Dermis blood vessel endothelial cell (primary cell): ENCODE data around the gene GUCY1A1. TPM values are rescaled to one million over a fixed set of nuclear protein-coding genes. Genes with fewer than 3 reads are reported as not detected.

ENCODE experiments used
- DNase-seq: peaks from one replicate; pipeline ENCODE4 v3.0.0; 2010
- total RNA-seq: library from RNA; depleted of rRNA; stranded (reverse); fragments of >200 nt; gene quantifications from 2 replicates; pipeline ENCODE4 v1.2.3, GENCODE V29; 2014

GUCY1A1 gene
- total RNA-seq, 1 donor from 2014 or later, result 41.7 TPM

GRCh38 chr4:155659176-155659575 is 7.5 kb upstream of the GUCY1A1 start:
- no peak for DNase-seq

GRCh38 chr4:155660436-155660835 is 6.2 kb upstream of the GUCY1A1 start:
- DNase-seq, result no peak

GRCh38 chr4:155665054-155665453 is 1.6 kb upstream of the GUCY1A1 start:
- DNase-seq, result no peak

DNA sequence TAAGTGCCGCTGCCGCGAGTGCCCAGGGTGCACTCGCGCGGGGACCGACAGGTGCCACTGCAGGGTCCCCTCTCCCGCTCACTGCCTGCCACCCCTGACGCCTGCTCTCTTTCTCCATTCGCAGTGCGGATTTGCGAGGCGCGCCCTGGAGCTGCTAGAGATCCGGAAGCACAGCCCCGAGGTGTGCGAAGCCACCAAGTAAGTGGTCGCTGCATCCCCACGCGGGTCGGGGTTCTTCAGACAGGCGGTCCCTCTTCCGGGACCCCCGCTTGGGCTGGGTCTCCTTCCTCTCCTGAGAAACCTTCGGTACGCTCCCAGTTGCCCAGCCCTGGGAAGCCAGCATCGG is 547 bp downstream of the GUCY1A1 start:
- peak; percentile 2 for DNase-seq

DNA sequence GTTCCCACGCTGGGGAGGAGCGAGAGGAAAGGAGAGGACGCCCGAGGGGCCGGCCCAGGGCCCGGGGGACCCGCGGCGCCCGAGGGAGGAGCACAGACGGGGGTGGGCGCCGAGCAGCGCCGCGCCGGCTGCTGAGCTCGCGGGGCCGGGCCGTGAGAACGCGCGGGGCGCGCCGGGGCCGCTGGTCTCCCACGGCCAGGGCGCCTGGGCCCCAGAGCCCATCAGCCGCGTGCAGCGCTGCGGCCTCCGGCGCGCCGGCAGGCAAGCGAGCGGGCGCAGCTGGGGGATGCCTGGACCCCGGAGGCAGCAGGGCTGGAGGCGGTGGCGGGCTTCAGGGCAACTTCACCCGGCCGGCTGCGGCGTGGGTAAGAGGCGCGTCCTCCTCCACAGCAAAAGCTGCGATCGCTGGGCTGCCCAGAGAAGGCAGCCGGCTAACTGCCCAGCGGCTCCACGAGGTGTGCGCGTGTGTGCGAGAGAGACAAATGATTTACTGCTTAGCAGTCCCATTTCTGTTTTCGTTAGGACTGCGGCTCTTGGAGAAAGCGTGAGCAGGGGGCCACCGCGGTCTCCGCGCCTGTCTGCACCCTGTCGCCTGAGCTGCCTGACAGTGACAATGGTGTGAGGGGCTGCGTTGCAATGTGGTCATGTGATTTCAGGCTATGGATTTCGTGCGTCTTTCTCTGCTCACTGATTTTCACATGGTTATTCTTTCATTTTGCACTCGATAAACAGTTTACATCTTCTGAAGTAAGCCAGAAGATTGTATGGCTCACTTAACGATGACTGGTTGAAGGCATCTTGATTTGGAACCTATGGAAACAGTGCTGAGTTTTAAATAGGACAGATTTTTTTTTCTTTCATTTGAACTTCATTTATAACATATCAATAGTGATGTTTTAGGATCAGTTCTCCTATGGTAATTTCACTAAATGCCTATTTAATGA is 1.2 kb downstream of the GUCY1A1 start:
- DNase-seq, result peak; percentile 5

DNA sequence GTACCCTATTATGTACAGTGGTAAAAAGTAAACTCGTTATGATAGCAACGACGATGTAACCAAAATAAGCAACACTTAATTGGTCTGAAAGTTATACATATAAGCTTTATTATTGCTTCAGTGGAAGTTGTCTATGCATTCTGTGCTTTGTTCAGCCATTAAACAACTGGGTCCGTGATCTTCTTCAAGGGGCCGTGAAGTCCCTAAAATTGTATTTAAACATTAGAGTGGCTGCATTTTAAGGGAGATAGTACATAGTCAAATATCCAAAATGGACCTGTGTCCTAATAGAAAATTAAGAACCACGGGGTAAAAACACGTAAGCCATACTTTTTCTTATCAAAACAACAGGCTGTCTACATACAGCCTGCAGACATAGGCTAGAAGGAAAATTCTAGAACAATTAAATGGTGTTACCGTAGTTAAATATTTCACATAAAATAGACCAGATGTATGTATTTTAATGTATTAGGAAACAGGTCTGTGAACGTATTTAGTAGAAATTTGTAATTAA is 2.1 kb downstream of the GUCY1A1 start:
- no peak for DNase-seq

DNA sequence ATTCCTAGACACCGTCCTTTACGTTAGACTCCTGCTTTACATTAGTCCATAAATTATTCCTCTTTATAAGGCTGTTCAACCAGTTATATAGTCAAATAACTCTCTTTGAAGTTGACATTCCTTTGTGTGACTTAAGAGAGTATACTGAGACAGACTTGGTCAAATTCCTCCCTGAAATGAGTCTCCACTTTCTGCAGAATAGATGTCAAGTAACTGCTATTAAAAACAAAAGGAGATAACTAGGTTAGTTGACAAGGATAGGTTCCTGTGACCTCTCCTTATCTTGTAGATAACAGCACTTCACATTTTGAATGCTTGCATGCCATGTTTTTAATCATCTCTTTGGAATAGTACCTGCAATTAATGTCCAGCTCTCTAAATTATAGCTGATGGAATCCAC is 5.7 kb downstream of the GUCY1A1 start:
- no peak for DNase-seq

DNA sequence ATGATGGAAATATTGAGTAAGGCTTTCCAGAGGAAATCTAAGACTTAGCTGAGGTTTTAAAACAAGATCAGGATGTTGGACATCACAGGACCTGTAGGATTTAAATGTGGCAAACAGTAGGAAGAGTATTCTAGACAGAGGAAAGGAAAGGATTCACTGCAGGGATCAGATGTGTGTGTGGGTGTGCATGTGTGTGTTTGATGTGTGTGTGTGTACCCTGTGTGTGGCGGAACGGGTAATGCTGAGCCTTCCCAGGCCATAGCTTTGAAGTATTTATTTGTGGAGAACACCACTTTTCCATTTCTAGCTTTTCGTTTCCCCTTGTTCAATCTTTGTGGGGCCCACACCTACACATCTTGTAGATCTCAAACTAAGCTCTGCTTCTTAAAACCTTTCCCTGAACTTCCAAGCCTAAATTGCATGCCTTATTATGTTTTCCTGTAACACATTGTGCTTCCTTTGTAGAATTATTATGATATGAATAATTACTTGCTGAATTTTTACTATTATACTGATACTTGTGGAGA is 6.9 kb downstream of the GUCY1A1 start:
- DNase-seq, result no peak

DNA sequence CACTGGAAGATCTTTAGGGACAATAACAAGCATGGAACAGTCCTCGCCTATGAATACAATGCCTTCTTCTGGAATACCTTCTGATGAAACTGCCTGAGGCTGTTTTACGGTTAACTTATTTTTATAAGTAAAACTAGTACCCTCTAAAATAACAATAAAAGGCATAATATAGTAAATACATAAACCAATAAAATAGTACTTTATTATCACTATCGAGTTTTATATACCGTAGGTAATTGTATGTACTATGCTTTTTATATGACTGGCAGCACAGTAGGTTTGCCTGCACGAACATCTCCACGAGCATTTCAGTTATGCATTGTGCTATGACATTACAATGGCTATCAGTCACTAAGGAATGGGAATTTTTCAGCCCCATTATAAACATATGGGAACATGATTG is 8.0 kb downstream of the GUCY1A1 start:
- DNase-seq, result no peak

- no peak for DNase-seq
These were observed 9.2 kb downstream of the GUCY1A1 start for GRCh38 chr4:155675709-155676429.

DNA sequence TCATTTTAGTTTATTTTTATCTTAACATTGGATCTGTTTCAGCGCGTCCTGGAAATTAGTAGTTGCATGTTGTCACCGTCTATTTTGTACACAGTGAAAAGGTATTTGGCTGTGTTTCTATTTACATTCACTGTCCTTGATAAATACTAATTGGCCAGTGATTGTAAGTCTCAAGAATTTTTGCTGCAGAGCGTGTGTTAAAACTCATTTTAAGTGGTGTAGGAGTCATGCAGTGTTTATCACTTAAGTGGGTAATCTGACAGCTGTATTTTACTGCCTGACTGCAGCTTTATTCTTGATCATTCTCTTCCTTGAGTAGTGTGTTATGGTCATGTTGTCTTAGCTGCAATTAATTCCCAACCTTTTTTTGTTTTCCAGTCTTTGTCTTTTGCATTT is 9.8 kb downstream of the GUCY1A1 start:
- no peak for DNase-seq

DNA sequence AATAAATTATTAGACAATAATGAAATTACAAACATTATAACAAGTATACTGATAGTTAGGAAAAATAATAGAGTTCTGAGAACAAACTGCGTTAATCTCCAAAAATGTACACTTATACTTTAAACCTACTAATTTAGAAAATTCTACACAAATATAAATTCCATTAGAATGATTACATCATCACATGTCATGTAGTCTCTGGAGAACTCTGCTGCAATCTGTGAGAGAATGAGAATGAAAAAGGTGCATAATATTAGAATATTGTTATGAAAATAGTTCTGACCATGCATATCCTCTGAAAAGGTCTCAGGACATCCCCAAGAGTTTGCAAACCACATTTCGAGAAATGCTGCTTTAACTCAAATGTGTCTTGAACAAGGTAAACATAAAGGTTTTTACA is 11.4 kb downstream of the GUCY1A1 start:
- no peak for DNase-seq

DNA sequence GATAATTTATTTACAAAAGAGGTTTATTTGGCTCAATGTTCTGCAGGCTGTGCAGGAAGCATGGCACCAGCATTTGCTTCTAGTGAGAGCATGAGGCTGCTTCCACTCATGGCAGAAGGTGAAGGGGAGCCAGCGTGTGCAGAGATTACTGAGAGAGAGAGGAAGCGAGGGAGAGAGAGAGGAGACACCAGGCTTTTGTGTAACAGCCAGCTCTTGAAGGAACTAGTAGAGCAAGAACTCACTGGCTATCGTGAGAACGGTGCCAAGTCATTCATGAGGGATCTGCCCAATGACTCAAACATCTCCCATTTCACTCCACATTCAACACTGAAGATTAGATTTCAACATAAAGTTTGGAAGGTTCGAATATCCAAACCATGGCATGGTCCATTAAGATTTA is 12.7 kb downstream of the GUCY1A1 start:
- DNase-seq, result no peak

GRCh38 chr4:155681886-155682285 is 15.2 kb downstream of the GUCY1A1 start:
- DNase-seq, result no peak

DNA sequence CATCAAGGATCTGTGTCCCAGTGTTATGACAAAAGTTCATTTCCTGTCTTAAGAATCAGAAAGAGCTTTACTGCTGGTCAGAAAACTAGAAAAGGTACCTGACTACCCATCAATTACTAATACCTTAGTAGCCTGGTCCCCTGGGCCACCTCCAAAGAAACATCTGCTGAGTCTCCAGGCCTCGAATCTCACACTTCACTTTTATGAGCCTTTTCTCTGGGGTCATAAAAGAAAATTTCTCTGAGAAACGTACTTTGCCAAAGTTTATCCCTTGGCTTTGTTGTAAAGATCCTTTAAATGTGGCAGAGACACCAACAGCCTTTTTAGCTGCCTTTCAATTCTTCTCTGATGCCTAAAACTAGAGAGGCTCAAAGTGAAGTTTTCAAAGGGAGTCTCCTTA is 17.8 kb downstream of the GUCY1A1 start:
- DNase-seq, result no peak

- no peak for DNase-seq
These were observed 18.4 kb downstream of the GUCY1A1 start for GRCh38 chr4:155684892-155685541.

GRCh38 chr4:155687380-155687982 is 20.8 kb downstream of the GUCY1A1 start:
- DNase-seq, result no peak

DNA sequence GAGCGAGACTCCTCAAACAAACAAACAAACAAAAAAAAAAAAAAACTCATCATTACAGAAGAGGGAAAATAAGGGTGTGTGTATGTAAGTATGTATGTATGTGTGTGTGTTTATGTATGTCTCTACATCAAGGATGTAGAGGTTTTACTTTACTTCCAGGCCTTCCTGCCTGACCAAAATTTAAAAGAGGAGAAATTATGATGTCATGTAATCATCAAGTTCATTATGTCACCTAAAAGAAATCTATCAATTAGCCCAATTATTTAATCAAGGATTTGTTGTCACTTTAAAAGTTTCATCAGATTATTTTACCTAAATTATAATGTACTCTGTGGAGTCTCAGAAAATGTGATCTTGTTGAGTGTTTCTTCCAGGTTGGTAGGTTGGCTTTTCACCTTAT is 21.6 kb downstream of the GUCY1A1 start:
- DNase-seq, result no peak

DNA sequence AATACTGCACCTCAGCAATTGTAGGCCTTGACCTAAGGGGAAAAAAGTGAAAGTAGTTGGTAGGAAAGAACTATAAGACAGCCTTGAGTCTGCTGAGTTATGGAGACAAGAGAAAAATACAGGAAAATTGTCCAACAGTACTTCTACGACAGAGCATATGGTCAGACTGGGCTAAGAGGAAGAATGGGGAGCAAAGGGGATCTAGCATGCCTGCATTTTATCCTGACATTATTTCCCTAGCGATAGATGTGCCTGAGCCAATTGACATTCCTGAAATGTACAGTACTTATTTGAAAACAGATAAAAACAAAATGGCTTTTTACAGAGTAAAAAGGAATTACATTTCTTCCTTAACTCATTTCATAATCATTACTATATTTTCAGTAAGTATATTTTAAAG is 22.2 kb downstream of the GUCY1A1 start:
- no peak for DNase-seq

- no peak for DNase-seq
These were observed 23.6 kb downstream of the GUCY1A1 start for GRCh38 chr4:155690044-155690837.

DNA sequence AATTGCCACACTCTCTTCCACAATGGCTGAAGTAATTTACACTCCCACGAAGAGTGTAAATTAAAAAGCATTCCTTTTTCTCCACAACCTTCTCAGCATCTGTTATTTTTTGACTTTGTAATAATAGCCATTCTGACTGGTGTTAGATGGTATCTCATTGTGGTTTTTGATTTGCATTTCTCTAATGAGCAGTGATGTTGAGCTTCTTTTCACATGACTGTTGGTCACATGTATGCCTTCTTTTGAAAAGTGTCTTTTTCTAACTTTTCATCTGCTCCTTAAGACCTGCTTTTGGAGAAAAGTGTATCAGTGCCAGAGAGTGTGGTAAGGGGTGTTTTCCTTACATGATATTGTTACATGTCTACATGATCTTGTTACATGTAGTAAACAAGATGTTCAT is 25.7 kb downstream of the GUCY1A1 start:
- DNase-seq, result no peak
